DMS79 (cell line): ENCODE results near the gene PSMB9.

Experiments used
- DNase-seq: peaks from one replicate; lab custom pipeline; 2025; lab: John Stamatoyannopoulos, UW

The PSMB9 gene

DNA sequence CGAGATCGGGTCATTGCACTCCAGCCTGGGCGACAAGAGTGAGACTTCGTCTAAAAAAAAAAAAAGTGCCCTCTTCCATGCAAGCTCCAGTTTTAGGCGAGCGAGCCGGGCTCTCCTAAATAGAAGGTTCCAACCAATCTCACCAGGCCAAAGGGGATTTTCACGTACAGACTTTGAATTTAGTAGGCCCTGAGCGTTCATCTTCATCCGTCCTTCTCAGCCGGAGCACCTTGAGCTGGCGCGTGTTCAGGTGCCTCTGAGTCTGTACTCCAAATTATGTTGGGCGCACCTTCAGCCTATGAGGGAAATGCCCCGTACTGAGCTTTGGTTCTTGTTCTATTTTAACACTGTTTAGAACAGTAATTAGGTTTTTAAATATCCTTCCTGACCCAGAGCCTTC, 14.6 kb upstream of the PSMB9 start:
- no peak for DNase-seq

DNA sequence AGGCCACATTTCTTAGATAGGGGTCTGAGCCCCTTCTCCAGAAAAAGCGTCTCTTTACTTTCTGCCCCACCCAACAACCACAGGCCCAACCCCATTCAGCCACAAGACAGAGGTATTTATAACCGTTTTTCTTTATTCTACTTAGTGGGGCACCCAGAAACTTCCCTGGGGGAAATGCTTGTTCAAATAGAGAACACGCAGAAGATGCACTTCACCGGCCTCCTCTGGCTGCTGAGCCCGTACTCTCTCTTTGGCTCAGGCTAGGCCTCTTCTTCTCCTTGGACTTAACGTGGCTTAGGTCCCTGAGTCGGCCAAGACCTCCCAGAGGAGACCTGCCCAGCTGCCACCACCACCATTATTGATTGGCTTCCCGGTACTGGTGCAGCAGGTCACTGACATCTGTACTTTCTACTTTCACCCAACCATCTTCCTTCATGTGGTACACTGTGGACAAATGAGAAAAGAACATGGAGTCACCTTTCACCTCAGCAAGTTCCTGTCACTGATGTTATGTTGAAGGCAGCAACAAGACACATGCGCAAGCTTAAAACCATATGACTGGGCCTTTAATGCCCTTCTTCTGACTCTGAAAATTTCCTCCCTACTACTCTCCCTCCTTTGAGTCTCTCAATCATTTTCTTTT, 13.3 kb upstream of the PSMB9 start:
- DNase-seq, result no peak

DNA sequence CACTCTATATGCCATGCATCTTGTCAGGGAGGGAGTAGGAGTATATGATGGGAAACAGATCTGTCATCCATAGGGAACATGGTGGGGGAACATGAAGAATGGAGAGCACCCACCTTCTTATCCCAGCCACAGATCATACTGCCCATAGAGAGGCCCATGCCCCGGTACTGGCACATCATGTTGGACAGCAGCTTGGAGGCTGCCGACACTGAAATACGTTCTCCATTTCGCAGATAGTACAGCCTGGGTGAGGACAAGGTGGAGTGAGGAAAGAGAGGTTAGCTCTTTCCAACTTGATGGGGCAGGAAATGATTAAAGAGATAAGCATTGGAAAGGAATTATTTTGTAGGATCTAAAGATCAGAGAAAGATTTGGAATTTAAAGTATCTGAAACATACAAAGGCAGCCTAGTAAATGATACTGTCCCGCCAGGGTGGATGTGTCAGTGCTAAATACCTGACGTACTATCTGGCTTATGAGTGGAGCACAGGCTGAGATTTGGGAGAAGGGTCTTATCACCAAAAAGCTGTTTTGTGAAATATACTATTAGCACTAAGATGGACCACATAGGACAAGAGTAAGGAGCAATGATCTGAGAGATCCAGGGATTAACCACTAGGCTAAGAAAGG, 11.9 kb upstream of the PSMB9 start:
- no peak for DNase-seq

DNA sequence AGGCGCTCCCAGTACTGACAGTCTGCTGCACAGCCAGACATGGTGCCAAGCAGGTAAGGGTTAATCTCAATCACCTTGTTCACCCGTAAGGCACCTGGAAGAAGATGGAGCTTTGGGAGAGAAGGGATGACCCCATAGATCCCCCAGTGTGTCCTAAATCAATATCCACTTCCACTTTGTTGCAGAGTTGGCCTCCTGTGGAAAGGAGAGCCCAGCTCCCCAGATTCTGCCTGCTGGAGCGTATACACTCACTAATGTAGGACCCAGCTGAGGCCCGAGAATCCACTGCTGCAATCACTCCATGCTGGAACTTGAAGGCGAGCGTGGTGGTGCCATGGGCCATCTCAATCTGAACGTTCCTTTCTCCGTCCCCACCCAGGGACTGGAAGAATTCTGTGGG, 11.3 kb upstream of the PSMB9 start:
- DNase-seq, result no peak

DNA sequence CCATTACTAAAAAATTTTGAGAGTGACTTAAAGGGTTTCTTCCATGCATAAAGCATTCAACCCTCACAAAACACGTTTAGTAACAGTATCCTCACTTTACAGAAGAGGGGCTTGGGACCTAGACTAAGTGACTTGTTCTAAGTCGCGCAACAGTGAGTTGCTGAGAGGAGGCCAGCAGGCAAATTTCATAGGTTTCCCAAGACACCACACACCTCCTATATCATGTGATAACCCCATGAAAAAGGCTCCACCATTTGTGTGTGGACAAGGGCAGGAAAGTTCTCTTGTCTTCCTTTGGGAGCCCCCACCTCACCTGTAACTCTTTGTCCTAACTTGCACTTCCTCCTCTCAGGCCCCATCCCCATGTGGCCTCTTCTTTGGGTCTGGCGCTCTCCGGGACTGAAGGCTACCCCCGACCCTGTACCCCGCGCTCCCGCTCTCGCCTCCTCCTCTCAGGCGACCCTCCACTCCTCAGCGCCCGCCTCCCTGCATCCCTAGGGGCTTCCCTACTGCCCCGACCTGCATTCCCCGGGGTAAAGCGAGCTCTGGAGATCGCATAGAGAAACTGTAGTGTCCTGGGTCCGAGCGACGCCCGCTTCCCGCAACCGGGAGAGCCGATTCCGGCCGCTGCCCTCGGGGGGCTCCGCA, 10.5 kb upstream of the PSMB9 start:
- DNase-seq, result peak; percentile 49

DNA sequence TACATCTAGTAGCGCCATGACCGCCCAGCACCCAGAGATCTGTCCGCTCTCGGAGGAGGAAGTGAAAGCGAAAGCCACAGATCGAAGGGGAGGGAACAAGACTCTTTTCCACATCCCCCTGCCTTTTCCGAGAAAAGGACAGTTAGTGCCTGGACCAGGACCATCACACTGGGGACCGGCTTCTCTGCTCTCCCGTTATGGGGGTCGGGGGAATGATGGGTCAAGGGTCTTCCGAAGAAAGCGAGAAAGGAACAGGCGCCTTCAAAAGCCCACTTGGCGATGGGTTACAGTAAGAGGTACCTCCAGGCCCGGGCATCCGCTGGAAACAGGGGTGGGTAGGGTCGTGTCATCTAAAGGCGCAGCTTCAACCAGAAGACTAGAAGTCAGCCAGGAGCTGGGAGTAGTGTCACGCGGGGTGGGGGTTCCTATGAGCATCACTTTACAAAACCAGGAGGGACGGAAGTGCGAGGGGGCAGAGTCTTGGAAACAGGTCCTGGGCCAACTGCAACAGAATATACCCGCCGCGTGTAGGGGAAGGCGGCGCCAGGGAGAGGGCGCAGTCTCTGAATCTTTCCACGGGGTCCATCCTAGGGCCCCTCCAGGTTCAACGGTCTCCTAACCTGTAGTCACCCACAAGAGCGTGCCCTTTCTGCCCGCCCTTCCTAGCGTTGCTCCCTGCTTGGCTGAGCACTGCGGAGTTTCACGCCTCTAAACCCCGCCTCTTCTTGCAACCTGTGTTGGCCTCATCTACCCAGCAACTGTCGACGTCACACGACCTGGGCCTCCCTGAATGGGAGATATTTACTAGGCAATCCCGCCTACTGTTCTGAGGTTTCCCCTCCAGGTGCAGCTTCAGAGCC, 9.8 kb upstream of the PSMB9 start, which contains the start of gene PSMB8:
TSS of gene PSMB8 (minus strand) at position 69 of the 860 bp plus-strand sequence. CDS start at position 18, 51 bp downstream.
- peak; percentile 98 for DNase-seq

DNA sequence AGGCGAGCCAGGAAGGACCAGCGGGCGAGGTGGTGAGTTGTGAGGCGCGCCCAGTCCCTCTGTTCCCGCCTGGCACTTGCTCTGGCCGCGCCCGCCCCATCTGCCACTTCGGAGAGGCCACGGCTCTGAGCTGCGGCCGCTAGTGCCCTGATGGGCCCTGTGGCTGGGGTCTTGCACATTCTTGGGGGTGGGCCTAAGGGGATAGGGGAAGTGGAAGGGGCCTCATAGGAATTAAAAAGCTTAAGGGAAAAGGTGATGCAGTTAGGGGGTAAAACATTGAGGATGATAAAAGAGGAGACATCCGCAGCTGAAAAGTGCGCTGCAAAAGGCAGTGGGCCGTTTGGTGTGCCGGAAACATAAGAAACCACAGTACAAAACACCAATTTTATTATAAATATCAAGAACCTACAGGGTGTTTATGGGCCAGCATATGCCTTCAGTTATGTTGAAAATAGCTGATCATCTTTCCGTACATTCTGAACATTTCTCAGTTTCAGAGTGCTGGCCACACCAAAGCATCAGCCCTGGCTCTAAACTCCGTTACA, 9.1 kb upstream of the PSMB9 start:
- no peak for DNase-seq

DNA sequence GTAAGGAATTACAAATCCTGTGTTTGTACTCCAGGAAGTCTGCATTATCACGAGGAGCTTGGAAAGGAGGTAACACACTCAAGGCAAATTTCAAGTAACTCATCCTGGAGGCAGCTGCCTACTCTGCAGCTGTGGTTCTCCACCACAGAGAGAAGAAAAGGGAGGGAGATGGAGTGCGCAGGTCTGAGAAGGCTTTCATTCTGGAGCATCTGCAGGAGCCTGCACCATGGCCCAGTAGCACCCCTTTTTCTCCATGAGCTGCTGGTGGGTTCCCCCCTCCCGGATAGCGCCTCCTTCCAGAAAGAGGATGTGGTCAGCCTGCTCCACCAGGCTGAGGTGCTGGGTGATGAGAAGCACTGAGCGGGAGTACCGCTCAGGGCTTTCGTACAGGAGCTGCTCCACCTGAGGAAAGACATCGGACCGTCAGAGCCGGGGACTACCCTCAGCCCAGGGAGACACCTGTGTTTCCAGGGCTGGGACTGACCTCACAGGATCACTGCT, 8.6 kb upstream of the PSMB9 start:
- no peak for DNase-seq

DNA sequence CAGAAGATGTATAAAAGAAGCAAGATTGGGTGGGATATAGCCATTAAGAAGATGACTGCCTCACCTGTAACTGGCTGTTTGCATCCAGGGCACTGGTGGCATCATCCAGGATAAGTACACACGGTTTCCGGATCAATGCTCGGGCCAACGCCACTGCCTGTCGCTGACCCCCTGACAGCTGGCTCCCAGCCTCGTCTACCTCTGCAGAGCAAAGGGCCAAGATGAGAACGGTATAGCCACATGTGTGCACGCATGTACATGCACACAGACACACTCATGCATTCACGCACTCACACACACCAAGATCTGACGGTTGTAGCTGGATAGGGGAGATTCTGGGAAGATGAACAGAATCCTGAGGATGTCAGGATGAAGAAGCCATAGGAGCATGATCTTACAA, 7.0 kb upstream of the PSMB9 start:
- no peak for DNase-seq

DNA sequence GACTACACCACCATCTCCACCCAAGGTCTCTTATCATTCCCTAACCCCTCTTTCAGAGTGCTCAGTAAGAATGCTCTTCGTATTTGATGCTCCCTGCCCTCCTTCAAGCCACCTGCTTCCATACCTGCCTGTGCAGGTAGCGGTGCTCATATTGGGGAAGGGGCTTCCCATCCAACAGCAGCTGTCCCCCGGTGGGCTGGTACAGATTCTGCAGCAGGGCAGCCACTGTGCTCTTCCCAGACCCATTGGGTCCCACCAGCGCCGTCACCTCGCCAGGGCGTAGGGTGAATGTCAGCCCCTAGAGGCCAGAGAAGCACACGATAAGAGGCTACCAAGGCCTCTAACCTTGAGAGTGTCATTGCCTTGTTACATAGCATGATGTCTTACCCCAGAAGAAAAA, 6.2 kb upstream of the PSMB9 start:
- DNase-seq, result no peak

DNA sequence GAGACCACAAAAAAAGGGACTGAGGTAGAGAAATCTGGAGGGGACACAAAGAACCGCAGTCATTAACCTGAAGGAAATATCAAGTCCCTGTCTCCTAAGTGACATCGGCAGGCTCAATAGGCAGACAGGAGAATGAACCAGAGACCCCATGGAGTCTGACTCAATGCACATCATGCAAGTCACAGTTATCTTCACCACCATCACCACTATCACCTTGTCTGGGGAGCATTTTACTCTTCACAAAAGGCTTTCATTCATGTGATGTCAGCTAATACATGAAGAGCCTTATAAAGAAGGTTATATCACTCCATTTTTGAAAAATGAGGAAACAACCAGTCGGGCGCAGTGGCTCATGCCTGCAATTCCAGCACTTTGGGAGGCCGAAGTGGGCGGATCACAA, 4.9 kb upstream of the PSMB9 start:
- no peak for DNase-seq

DNA sequence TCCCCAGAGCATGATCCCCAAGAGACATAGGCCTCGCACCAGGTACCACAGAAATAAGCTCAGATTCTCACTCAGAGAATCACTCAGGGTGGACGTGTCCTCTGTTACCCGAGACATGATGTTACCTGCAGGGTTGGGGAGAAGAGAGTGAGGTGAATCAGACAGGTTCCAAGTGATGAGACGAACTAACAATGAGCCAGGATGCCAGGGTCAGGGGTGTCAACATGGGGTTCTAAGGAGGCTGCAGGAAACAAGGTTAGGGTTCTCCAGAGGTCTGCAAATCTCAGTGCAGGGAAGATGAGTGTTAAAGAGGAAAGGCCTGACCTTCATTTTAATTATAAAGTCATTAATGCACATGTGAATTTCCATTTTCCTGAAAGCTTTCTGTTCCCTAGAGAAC, 3.0 kb upstream of the PSMB9 start:
- DNase-seq, result no peak

DNA sequence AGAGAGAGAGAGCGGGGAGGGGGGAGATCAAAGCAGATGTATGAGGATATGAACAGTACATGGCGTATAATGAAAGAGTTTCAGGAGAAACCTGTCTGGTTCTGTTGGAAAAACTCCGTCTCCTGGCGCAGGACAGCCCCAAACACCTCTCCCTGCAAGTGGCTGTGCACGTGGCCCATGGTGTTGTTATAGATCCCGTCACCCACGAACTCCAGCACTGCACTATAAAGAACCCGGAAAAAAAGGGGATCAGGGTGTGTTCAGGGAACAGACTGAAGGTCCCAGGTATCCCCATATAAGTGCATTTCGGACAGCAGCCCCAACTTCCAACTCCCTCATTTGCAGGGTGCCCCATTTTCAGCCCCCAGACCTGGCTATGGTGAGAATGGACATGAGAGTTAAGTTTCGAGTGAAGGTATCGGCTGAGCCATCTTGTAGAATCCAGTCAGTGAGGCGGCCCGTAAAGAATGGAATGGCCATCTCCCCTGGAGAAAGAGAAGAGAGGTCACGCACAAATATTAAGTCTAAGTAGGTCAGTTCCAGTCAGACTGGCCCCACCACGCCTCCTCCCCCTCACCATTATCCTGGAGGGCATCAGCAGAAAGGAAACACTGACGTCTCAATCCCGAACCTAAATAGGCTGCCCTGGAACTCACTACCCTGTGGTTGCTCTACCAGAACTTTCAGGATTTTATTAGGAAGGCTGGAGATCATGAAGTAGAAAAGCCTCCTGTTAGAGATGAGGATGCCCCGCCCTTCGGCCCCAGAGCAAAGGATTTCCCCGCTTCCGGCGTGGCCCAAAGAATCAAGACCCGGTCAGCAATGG, 1.8 kb upstream of the PSMB9 start:
- DNase-seq, result no peak

DNA sequence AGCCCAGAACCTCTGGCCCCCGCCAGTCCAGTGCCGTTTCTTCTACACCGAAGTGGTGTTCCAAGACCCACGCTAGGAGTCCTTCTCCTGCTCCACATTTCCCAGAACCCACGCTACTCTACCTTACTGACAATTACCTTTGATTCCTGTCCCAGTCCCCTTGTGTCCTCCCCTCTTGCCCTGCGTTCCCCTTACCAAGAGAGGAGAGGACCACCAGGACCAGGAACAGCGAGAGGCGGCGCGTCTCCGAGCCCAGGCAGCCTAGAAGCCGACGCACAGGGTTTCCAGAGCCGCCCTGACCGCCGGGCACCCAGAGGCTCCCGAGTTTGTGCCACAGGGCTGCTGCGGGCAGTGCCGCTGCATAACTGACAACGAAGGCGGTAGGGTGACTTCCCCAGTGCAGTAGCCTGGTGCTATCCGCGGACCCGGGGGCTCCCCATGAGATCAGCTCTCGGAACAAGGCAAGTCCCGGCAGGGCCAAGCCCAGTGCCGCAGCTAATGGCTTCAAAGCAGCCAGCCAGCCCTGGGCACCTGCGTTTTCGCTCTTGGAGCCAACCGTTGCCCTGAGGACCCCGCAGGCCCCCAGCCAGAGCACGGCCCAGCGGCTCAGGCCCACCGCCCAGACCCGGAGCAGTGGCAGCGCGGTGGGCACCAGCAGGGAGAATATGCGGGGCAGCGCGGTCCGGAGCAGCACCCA, 1.0 kb upstream of the PSMB9 start:
- peak; percentile 17 for DNase-seq

DNA sequence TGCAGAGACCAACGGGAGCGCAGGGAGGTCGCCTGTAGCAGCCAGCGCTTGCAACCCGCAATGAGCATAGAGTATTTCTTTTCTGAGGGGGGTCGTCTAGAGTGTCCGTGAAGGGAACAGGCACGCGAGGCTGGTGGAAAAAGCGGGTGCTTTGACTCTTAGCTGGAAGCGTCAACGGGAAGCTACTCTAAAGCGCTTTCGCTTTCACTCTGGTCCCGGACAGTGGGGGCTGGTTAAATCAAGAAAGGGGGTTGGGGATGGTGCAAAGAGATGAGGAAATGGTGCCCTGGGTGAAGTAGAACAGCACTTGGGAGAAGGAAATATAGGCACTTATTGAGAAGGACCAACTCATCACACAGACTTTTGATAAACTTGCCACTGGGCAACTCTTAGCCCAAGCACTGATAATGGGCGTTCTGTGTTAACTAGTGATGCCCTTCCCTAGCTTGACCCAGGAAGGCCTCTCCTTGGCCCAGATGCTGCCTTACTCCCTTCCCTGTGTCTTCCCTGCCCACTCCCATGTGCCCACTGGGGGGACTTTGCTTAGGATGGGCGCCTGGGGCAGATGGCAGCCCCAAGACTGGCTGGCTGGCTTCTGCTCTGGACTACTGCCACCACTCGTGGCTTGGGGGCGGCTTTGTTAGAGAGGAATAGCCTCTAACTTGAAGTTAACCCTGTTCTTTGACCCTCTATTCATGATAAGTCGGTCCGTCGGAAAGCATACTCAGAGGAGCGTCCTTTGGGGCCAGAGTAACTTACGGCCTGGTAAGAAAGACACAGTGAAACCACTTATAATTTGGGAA, 585 bp downstream of the PSMB9 start:
- peak; percentile 5 for DNase-seq

DNA sequence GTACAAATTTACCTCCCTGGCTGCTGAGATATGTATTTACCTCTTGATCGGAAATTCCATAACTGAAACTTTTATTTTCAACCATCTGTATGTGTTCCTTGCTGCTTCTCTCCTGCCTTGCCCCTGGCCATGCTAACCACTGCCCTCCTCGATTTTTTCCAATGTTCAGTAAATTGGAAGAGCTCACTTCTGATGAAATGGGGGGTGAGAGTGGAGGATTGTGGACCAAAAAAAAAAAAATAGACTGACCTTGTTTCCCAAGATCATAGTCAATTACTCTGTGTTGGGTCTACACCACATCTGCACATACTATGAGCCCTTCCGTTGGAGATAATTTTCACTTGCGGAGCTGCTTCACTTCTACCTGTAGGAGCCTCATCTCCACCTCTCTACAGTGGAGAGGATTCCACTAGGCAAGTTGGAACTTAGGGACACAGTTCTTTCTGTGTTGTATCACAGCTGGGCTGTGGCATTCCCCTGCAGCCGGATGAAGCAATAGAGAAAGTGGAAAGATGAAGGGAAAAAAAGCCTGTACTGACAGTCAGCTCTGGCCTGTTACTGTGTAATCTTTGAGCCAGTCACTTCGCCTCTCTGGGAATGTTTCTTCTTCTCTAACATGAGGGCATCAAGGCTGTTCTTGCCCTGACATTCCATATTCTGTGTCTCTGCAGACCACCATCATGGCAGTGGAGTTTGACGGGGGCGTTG, 1.6 kb downstream of the PSMB9 start:
- DNase-seq, result no peak

DNA sequence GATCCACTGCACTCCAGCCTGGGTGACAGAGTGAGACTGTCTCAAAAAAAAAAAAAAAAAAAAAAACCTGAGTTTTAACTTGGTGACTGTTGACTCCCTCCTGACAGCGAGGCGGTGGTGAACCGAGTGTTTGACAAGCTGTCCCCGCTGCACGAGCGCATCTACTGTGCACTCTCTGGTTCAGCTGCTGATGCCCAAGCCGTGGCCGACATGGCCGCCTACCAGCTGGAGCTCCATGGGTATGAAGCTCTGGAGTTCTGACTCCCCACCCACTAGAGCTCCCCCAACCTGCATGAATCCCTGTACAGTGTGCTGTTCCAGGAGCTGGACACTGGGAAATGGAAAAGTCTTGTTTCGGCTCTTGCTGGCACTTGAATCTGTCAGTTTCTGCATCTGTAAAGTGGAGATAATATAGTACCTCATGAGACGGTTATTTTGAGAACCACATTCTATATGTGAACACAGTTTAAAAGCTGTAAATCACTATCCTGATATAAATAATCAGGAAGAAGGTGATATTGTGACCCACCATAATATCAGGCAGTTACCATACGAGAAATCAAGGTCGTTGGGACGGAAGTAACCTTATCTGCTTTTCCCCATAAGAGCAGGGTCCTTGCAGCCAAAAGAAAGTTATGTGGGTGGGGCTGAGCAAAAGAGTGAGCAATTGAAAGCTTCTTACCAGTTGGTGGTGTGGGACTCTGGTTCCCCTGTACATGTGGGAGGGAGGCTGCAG, 3.3 kb downstream of the PSMB9 start:
- no peak for DNase-seq

DNA sequence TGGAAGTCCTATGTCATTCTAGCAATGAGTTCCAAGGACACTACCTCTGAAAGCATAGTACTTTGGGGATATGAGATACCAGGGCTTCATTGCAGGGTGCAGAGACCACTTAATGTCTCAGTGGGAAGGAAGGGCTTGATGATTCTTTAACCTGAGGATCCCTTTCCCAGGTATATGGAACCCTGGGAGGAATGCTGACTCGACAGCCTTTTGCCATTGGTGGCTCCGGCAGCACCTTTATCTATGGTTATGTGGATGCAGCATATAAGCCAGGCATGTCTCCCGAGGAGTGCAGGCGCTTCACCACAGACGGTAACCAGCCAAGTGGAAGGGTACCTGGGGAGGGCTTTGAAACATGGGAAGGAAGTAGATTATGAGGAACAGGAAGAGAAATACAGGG, 4.2 kb downstream of the PSMB9 start:
- no peak for DNase-seq
